ENCODE data around the gene FBXO3. TPM values are rescaled to one million over a fixed set of nuclear protein-coding genes. Genes with fewer than 3 reads are reported as not detected.
A peak's percentile ranks its signal among the peaks of the same experiment; 100 is the strongest.

Gene FBXO3
- total RNA-seq, 1 experiment from 2014 or later: 49.9 TPM

GRCh38 chr11:33701302-33702230 lies 72.8 kb downstream of the FBXO3 start:
- DNase-seq (ENCODE audit: low spot score): no peak

DNA sequence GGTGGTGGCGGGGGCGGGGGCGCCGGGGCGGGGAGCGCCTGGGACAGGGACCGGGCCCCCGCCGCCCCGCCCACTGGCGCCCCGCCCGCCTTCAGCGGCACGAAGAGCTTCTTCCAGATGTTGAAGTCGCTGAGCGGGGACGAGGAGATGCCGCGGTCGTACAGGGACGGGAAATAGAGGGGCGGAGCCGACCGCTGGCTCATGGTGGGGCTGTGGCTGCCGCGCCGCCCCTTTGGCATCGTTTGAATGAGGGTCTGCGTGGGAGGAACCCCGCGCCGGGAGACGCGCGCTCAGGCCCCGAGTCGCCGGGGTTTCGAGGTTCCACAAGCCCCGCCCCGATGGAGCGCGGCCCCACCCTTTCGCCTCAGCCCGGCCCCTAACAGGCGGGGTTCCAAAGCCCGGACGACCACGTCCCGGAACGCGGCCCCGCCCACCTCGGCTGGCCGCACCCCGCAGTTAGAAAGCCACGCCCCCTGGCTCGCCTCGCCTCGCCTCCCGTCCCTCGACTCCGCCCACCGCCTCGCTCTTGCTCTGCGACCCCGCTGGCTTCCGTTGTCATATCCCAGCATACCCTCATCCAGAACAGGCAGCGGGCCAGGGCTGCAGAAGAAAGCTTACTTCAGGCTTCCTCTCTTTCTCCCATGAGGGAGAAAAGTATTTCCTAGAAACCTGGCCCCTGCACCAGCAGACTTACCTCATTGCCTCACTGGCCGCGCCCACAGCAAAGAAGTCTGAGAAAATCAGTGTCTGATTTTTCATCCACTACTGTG lies 73.6 kb downstream of the FBXO3 start, which contains the start of gene C11orf91:
C11orf91 (minus strand) TSS at position 325 of the 770 bp plus-strand sequence; CDS start at position 239, 86 bp downstream.
- DNase-seq (ENCODE audit: low spot score): peak; percentile 92

GRCh38 chr11:33700063-33700501 lies 74.2 kb downstream of the FBXO3 start:
- DNase-seq (ENCODE audit: low spot score): no peak

DNA sequence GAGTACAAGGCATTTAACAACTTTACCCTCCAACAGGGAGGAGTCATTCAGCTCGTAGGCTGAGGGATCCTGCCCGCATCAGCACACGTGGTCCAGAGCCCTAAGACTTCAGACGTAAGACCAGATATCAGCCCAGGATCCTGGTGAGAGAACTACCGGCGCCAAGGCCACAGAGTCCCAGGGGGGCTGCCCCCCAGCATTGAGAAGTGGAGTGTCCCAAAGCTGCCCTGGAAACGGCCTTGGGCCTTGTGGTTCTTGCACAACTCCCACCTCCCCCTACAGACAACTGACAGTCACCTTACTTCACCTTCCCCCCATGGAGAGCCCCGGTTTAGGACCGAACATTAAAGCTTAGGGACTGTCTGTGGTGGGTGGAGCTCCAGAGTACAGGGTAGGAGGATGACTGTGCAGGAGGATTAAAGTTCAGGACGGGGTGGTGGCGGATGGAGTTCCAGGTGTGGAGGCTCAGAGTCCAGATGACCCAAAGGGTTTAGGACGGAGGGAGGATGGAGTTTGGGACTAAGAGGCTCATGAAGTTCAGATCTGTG lies 74.7 kb downstream of the FBXO3 start:
- no peak for DNase-seq (ENCODE audit: low spot score)

DNA sequence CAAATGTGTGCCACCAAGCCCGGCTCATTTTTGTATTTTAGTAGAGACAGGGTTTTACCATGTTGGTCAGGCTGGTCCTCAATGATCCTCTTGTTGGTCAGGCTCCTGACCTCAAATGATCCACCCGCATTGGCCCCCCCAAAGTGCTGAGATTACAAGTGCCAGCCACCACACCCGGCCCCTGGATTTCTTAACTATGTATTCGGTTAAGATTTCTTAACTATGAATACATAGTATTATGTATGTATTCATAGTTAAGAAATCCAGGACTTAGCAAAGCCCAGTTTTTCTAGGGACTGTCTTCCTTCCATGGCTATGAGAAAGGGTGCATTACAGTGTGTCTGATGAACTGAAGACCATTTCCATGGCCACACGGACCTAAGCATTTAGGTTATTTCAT lies 75.4 kb downstream of the FBXO3 start:
- no peak for DNase-seq (ENCODE audit: low spot score)

DNA sequence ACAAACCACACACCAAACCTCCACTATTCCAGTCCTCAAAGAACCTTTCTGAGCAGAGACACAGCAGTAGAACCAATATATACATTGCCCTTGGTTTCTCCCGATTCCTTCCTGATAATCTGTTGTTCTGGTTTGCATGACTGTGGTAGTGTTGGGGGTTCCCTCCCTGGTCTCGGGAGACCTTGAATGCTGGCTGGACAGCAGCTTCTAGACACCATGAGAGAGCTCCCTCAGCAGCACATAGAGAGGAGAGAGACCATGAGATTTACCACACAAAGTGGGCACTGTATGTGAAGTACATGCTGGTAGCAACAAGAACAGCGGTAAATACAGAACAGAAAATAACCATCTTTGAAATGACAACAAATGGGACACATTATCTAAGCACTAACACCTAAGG lies 76.3 kb downstream of the FBXO3 start:
- DNase-seq (ENCODE audit: low spot score): no peak

- DNase-seq (ENCODE audit: low spot score): no peak
Measured at GRCh38 chr11:33696931-33697638, 77.2 kb downstream of the FBXO3 start.

- DNase-seq (ENCODE audit: low spot score): no peak
Measured at GRCh38 chr11:33696411-33696810, 77.9 kb downstream of the FBXO3 start.

GRCh38 chr11:33695051-33695566 lies 79.2 kb downstream of the FBXO3 start:
- no peak for DNase-seq (ENCODE audit: low spot score)

GRCh38 chr11:33694346-33695050 lies 79.8 kb downstream of the FBXO3 start:
- no peak for DNase-seq (ENCODE audit: low spot score)

- no peak for DNase-seq (ENCODE audit: low spot score)
Measured at GRCh38 chr11:33692541-33692940, 81.8 kb downstream of the FBXO3 start.

DNA sequence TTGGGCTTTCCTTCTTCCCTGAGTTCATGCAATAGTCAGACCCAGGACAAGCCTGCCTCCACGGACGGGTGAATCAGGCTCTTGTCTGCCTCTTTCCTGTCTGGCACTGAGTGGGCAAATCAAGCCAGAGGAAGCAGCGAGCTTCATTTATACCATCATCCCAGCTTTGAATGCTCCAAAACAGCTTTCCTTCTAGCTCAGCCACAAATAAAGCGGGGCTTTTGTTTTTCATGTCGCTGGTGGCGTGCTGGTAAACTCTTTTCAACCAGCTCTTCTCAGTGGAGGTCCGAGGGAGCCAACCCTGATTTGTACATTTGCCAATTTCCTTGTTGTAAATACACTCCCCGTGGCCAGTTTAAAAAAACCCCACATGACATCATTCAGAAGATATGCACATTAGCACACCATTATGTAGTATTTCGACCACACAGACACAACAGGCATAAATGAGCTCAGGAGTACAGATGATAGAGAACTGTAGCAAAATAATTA lies 82.3 kb downstream of the FBXO3 start:
- peak; percentile 99 for DNase-seq (ENCODE audit: low spot score)

- peak; percentile 35 for DNase-seq (ENCODE audit: low spot score)
Measured at GRCh38 chr11:33691066-33691864, 83.1 kb downstream of the FBXO3 start.

Other genes starting within 250 kb of the FBXO3 start
- not detected in 2 replicates for gene C11orf91, start 73.7 kb downstream of the FBXO3 start, total RNA-seq (2014; rRNA removed; shearing (Covaris generic))
- 196 and 287 TPM in 2 replicates for gene CD59, start 38.1 kb downstream of the FBXO3 start, total RNA-seq (2014; rRNA removed; shearing (Covaris generic))
- gene LMO2, start 117.6 kb upstream of the FBXO3 start, total RNA-seq (2014; rRNA removed; shearing (Covaris generic)): 1.4 and 1.5 TPM in 2 replicates

Measured in H4 (cell line).